Central memory CD8-positive, alpha-beta T cell (primary cell): ENCODE measurements around the gene CDC42BPA.

Experiments
- ATAC-seq: fragments of 150-1000 bp; cut with Tn5 transposase; replicated peaks from 2 replicates; pipeline ENCODE4 v1.10.0; 2022; ENCODE audit warnings: mild to moderate bottlenecking, moderate FRiP score, moderate number of reproducible peaks; ENCODE audit not compliant: poor library complexity, severe bottlenecking; ENCODE audit errors: extremely low read depth
- DNase-seq, 2 donors: peaks; one replicate each; pipeline ENCODE4 v3.0.0; 2021; ENCODE audit warnings: low spot score in 2 of 2
- H3K27ac Mint-ChIP-seq: one replicate; pipeline ENCODE4 v1.8.0; 2022; ENCODE audit warnings: low read depth, mild to moderate bottlenecking, moderate library complexity, mixed read lengths
- H3K27me3 Mint-ChIP-seq: one replicate; pipeline ENCODE4 v1.8.0; 2022; ENCODE audit warnings: mixed read lengths
- H3K36me3 Mint-ChIP-seq: one replicate; pipeline ENCODE4 v1.8.0; 2022; ENCODE audit warnings: mild to moderate bottlenecking, moderate library complexity, mixed read lengths; ENCODE audit not compliant: insufficient read depth
- H3K4me1 Mint-ChIP-seq: one replicate; pipeline ENCODE4 v1.8.0; 2022; ENCODE audit warnings: mixed read lengths
- H3K4me3 Mint-ChIP-seq: one replicate; pipeline ENCODE4 v1.8.0; 2022; ENCODE audit warnings: mild to moderate bottlenecking, moderate library complexity, mixed read lengths
- H3K9me3 Mint-ChIP-seq: one replicate; pipeline ENCODE4 v1.8.0; 2022; ENCODE audit warnings: mixed read lengths

CDC42BPA gene

DNA sequence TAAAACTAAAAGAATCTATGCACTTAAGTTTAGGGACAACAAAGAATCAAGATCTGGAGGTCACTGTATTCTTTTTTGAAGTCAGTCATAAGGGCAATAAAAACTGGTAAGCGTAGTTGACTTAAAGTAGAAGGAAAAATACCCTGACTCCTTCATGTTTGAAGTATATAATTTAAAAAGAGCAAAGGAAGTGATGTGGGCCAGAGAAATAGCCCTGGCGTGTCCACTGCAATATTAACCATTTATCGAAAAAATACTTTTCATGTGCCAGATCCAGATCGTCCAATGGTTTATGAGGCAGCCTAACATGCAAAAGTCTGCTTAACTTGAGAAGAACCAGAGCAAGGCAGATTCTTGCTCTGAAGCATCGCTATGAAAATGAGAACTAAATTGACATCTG is 216.2 kb downstream of the CDC42BPA start:
- no peaks in the 10 kb centered on the region for H3K9me3 Mint-ChIP-seq
- no peak overlapping the region for H3K4me3 Mint-ChIP-seq
- peaks cover 36% of the 10 kb centered on the region for H3K27me3 Mint-ChIP-seq
- no peak for DNase-seq
- no peaks in the 10 kb centered on the region for H3K36me3 Mint-ChIP-seq
- no peak for ATAC-seq
- no peak overlapping the region for H3K27ac Mint-ChIP-seq
- no peaks in the 10 kb centered on the region for H3K4me1 Mint-ChIP-seq

- Mint-ChIP-seq H3K27me3 (no peaks in the 10 kb centered on the region), H3K4me1 (no peaks in the 10 kb centered on the region)
- DNase-seq, result no peak
These were observed 223.9 kb downstream of the CDC42BPA start for GRCh38 chr1:227094249-227094966.

GRCh38 chr1:227093309-227093708 is 225.0 kb downstream of the CDC42BPA start:
- H3K27me3 Mint-ChIP-seq, result no peaks in the 10 kb centered on the region
- H3K4me1 Mint-ChIP-seq, result no peaks in the 10 kb centered on the region
- H3K4me3 Mint-ChIP-seq, result no peak overlapping the region
- H3K27ac Mint-ChIP-seq, result no peak overlapping the region
- H3K9me3 Mint-ChIP-seq, result no peaks in the 10 kb centered on the region
- H3K36me3 Mint-ChIP-seq, result no peaks in the 10 kb centered on the region
- ATAC-seq (no peak), DNase-seq (no peak)

More at GRCh38 chr1:227094249-227094966, 223.9 kb downstream of the CDC42BPA start:
- Mint-ChIP-seq H3K27ac (no peak overlapping the region), H3K4me3 (no peak overlapping the region), H3K9me3 (no peaks in the 10 kb centered on the region), H3K36me3 (no peaks in the 10 kb centered on the region)
- no peak for ATAC-seq

GRCh38 chr1:227092069-227092468 is 226.2 kb downstream of the CDC42BPA start:
- no peak for ATAC-seq
- Mint-ChIP-seq H3K36me3 (no peaks in the 10 kb centered on the region), H3K27me3 (peaks cover 11% of the 10 kb centered on the region), H3K27ac (no peak overlapping the region), H3K9me3 (no peaks in the 10 kb centered on the region), H3K4me3 (no peak overlapping the region), H3K4me1 (no peaks in the 10 kb centered on the region)
- no peak for DNase-seq

DNA sequence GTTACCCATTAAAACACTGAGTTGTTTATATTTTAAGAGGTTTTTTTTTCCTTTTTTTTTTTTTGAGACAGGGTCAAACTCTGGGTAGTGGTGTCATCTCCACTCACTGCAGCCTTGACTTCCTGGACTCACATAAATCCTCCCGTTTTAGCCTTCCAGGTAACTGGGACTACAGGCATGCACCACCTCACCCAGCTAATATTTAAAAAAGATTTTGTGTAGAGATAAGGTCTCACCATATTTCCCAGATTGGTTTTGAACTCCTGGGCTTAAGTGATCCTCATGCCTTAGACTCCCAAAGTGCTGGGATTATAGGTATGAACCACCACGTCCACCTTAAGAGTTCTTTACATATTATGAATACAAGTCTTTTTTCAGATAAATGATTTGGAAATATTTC is 231.7 kb downstream of the CDC42BPA start:
- Mint-ChIP-seq H3K36me3 (no peaks in the 10 kb centered on the region), H3K27me3 (peaks cover 55% of the 10 kb centered on the region), H3K27ac (no peak overlapping the region), H3K9me3 (no peaks in the 10 kb centered on the region), H3K4me3 (no peak overlapping the region), H3K4me1 (no peaks in the 10 kb centered on the region)
- ATAC-seq, result no peak
- DNase-seq, result no peak

DNA sequence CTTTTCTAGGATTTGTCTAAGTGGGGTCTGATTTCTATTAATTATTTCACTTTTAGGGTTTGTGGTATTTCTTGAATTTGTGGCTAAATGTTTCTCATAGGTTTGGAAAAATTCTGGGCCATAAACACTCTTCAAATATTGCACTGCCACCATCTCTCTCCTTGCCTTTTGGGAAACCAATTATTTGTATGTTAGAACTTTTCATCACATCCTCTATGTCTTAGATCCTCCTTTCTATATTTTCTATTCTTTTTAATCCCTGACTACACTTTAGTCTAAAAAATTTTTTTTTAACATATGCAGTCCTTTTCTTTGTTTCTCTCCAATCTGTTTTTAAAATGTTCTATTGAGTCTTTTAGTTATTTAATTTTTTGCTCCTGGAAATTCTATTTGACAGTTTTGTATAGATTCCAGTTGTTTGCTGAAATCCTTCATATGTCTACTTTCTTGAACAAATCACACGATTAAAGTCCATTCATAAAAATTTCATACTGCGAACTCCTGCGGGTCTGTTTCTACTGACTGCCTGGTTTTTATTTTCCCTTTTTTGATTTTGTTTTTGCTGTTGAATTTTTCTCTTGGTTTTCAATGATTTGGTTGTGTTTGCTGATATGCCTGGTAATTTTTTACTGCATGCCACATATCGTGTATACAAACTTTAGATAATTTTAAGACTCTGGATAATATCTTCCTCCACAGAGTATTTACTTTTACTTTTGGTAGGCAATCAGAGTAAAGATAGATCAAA is 235.1 kb downstream of the CDC42BPA start:
- Mint-ChIP-seq H3K4me1 (no peaks in the 10 kb centered on the region), H3K27me3 (peaks cover 71% of the 10 kb centered on the region), H3K27ac (no peak overlapping the region), H3K4me3 (no peak overlapping the region), H3K36me3 (no peaks in the 10 kb centered on the region), H3K9me3 (no peaks in the 10 kb centered on the region)
- ATAC-seq (no peak), DNase-seq (no peak)

DNA sequence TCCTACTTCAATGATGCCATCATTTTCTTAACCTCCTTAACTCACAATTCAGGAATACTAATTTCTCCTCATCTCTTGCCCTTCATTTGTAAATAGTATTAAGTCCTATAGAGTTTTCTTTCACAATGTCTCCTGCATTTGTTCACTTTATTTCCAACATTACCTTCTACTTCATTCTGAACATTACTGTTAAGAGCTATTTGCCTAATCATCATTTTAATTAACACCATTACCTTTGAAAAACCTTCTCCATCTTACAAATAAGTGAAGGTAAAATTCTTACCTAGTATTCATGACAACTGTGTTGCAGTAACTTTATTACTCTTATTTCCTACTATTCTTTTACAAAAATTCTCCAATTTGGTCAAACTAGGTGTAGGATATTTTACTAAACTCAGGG is 240.5 kb downstream of the CDC42BPA start:
- no peaks in the 10 kb centered on the region for H3K36me3 Mint-ChIP-seq
- no peak overlapping the region for H3K4me3 Mint-ChIP-seq
- H3K27ac Mint-ChIP-seq, result no peak overlapping the region
- DNase-seq (no peak), ATAC-seq (no peak)
- peaks cover 55% of the 10 kb centered on the region for H3K27me3 Mint-ChIP-seq
- no peaks in the 10 kb centered on the region for H3K9me3 Mint-ChIP-seq
- no peaks in the 10 kb centered on the region for H3K4me1 Mint-ChIP-seq

DNA sequence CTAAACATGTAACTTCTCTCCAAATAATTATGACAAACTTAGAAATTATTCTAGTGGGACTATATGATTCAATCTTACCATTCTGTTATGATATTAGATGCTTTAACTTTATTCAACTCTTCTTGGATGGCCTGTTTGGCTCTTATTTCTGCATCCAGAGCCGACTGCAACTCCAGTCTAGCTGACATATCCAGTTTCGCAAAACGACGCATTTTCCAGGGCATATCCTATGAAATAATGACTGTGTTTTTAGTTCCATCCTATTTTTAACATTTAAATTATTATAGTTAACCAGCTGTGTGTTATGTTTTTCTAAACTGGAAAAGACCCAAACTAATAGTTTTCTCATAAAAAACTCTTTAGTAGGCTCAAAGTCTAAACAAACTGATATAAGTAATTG is 244.5 kb downstream of the CDC42BPA start:
- ATAC-seq, result no peak
- no peak overlapping the region for H3K4me3 Mint-ChIP-seq
- no peak overlapping the region for H3K27ac Mint-ChIP-seq
- no peaks in the 10 kb centered on the region for H3K36me3 Mint-ChIP-seq
- H3K4me1 Mint-ChIP-seq, result no peaks in the 10 kb centered on the region
- H3K9me3 Mint-ChIP-seq, result no peaks in the 10 kb centered on the region
- peaks cover 30% of the 10 kb centered on the region for H3K27me3 Mint-ChIP-seq
- DNase-seq, result no peak

GRCh38 chr1:227072991-227073390 is 245.3 kb downstream of the CDC42BPA start:
- Mint-ChIP-seq H3K27me3 (peaks cover 27% of the 10 kb centered on the region), H3K36me3 (no peaks in the 10 kb centered on the region), H3K4me1 (no peaks in the 10 kb centered on the region), H3K4me3 (no peak overlapping the region), H3K27ac (no peak overlapping the region), H3K9me3 (no peaks in the 10 kb centered on the region)
- no peak for DNase-seq
- no peak for ATAC-seq

DNA sequence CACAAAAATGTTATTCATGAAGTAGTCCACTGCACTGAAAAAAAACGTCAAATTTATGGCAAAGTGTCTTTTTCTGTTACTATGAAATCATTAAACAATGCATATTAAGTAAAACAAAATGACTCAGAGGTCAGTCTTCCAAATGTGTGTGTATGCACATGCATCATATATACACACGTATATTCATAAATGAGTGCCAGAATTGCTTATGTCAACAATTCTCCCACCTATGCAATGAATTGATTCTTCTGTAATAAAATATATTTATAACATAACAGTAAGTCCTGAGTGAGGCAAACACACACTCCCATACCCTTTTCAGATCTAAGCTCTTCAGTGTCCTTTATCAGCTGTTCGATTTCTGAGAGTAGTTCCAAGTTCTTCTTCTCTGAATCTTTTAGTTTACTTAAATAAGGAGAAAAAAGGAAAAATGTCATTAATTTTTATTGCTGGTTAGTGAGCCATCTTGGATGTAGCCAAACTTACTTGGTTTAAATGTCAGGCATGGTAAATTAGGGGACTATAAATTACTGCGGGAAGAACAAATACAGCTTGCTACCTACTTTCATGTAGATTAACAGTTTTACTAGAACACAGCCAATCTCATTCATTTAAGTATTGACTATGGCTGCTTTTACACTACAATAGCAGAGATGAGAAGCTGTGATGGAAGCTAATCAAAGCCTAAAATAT is 246.3 kb downstream of the CDC42BPA start:
- H3K9me3 Mint-ChIP-seq, result no peaks in the 10 kb centered on the region
- H3K27ac Mint-ChIP-seq, result no peak overlapping the region
- no peaks in the 10 kb centered on the region for H3K36me3 Mint-ChIP-seq
- ATAC-seq (no peak), DNase-seq (no peak)
- peaks cover 27% of the 10 kb centered on the region for H3K27me3 Mint-ChIP-seq
- H3K4me3 Mint-ChIP-seq, result no peak overlapping the region
- no peaks in the 10 kb centered on the region for H3K4me1 Mint-ChIP-seq

GRCh38 chr1:227070638-227071285 is 247.5 kb downstream of the CDC42BPA start:
- Mint-ChIP-seq H3K27ac (no peak overlapping the region), H3K4me1 (no peaks in the 10 kb centered on the region), H3K27me3 (peaks cover 27% of the 10 kb centered on the region), H3K4me3 (no peak overlapping the region), H3K36me3 (no peaks in the 10 kb centered on the region), H3K9me3 (no peaks in the 10 kb centered on the region)
- DNase-seq, result no peak
- ATAC-seq, result no peak

GRCh38 chr1:227069490-227069889 is 248.8 kb downstream of the CDC42BPA start:
- H3K27me3 Mint-ChIP-seq, result peaks cover 33% of the 10 kb centered on the region

More at GRCh38 chr1:227069490-227069889, 248.8 kb downstream of the CDC42BPA start:
- H3K4me3 Mint-ChIP-seq, result no peak overlapping the region
- no peak overlapping the region for H3K27ac Mint-ChIP-seq
- ATAC-seq, result no peak
- no peaks in the 10 kb centered on the region for H3K9me3 Mint-ChIP-seq
- no peak for DNase-seq
- no peaks in the 10 kb centered on the region for H3K4me1 Mint-ChIP-seq
- no peaks in the 10 kb centered on the region for H3K36me3 Mint-ChIP-seq
